NCI-H446 (cell line): ENCODE data around the gene EFNA2.
"Not testable (repeated sequence)": the region's sequence is repeated elsewhere in the genome, so short reads cannot be mapped to it uniquely, and the experiment has no call there.

ENCODE experiments used
- DNase-seq, 2 experiments: peaks; one replicate each; lab custom pipeline; 2025; lab: John Stamatoyannopoulos, UW

Gene EFNA2

DNA sequence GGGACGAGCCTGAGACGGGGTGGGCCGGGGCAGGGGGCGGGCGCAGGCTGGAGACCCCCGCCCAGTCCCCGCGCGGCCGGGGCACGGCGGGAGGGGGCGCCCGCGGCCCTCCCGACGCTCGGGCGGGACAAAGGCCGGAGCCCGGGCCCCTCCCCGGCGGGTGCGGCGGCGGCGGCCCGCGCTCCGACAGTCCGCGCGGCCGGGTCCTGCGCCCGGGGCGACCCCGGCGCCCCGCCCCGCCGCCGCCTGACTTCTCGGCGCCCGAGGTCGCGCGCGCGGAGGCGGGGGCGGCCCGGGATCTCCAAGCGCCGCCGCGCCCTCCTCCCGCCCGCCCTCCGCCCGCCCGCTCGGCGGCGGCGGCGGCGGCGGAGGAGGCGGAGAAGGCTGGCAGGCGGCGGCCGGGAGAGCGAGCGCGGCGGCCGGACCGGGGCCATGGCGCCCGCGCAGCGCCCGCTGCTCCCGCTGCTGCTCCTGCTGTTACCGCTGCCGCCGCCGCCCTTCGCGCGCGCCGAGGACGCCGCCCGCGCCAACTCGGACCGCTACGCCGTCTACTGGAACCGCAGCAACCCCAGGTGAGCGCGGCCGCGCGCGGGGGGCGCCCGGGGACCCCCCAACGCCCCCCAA lies at the start of gene EFNA2:
Gene EFNA2, plus strand, starts transcription at position 137 of the 624 bp plus-strand sequence. Its CDS starts 296 bp downstream, at position 433.
- DNase-seq = no peak

DNA sequence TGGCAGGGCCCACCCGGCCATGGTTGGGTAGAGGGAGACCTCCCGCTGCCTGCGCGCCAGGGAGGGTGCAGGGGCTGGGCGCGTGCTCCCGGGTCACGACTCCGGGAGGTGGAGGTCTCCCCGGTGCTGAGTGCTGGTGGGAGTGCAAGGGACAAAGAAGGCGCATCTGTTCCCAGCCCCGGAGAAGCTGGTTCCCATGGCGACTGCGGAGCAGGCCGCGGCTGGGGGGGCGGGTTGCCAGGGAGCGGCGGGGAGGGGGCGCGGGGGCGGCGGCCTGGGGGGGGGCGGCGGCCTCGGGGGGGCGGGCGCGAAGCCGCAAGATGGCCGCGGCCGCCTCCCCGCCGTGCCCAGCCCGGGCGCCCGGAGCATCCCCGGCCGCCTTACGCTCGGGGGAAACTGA lies 49.1 kb upstream of the EFNA2 start:
- peak in 1 of 2 experiments; percentile 42 for DNase-seq

DNA sequence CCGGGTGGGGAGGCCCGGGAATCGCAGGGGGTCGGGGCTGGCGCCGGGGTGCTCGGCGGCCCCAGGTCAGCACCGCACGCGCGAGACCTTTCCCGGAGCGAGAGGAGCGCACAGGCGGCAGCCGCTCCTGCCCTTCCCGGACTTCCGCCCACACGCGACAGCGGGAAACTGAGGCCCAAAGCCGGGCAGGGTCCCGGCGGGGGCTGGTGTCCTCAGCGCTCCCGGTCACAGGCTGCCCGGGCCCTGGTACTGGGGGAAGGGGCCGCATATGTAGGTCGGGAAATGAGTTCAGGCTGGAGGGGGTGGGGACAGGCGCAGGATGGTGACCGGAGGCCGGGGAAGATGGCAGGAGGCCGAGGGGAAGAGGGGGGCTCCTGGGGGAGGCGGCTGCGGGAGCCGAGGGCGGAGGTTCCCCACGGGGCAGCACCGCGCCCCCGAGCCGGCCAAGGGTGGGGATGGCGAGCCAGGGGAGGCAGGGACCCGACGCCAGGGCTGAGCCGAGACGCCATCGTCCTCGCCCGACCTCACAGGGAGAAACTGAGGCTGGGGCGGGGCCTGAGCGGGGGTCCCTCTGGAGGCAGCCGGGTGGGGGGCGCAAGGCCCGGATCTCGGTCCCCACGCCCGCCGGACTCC lies 48.5 kb upstream of the EFNA2 start:
- DNase-seq = no peak

DNA sequence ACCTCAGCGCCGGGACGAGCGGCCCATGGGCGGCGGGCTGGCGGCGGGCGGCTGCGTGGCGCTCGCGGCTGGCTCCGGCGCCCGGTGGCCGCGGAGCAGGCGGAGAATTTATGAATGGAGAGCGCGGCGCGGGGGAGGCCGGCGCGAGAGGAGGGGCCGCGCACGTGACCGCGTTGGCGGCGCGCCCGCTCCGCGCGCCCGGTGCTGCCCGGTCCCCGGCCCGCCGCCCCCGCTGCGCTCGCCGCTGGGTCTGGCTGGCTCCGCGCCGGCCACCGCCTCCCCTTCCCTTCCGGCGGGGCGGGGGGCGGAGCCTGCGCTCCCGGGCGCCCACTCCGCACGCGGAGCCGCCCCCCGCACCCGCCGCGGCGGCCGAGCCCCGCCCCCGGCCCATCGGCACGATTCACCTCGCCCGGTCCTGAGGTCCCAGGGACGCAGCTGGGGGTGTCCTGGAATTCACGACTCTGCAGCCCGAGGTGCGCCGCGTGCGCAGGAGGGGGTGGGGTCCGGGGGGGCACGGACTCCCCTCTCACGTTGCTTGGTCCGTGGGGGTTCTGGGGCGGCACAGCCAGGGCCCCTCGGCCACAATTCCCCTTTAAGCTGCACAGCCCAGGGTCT lies 47.8 kb upstream of the EFNA2 start, which contains the start of gene CBARP:
Gene CBARP, minus strand, starts transcription at position 252 of the 615 bp plus-strand sequence. CDS start 1,905 bp downstream, outside the sequence.
- peak in 1 of 2 experiments; percentile 73 for DNase-seq

DNA sequence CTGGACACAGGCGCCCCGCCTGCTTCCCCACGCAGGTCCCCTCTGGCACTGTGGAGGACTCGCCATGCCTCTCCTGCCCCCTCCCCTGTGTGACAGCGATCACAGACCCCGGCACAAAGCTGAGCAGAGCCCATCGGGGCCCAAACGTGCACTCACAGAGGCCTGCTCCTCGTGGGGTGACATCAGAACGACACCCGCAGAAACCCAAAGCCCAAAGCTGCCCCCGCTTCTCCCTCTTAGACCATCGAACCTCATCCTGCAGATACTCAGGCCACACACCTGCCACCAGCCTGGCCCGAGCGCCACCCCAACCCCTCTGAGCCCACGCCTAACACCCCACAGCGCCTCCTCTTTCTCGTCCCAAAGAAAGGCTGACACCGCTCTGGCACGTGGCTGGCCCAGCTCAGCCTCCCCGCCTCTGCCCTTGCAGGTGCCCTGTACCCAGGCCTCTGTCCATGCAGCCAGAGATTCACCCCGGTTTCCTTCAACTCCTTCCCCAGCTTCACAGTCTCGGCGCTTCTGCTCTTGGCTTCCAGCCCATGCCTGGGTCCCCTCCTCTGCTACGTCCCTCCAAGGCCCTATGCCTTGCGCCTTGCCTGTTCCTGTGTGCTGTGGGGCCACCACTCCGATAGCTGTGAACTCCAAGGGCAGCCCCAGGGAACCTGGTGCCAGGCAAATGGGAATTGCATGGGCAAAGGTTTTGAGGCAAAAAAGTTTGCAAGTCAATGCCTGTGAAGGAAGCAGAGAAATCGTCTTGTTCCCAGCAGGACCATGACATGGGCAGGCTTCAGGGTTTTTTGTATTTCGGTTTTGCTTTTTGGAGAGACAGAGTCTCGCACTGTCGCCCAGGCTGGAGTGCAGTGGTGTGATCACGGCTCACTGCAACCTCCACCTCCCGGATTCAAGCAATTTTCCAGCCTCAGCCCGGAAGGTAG lies 47.0 kb upstream of the EFNA2 start:
- DNase-seq = no peak

DNA sequence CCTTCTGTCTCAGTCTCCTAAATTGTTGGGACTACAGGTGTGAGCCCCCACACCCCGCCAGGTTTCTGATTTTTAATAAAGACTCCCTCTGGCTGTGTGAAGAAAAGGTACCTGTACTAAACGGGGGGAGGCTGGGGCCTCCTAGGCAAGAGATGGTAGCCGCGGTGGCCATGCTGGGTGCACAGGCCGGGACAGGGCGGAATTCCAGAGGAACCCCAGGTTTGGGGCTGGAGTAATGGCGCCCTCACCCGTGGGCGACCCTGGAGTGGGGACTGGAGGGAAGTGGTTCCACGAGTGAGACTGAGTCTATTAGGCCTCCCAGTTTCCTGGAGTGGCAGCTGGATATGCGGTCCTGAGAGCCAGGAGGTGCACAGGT lies 46.3 kb upstream of the EFNA2 start:
- DNase-seq = no peak

DNA sequence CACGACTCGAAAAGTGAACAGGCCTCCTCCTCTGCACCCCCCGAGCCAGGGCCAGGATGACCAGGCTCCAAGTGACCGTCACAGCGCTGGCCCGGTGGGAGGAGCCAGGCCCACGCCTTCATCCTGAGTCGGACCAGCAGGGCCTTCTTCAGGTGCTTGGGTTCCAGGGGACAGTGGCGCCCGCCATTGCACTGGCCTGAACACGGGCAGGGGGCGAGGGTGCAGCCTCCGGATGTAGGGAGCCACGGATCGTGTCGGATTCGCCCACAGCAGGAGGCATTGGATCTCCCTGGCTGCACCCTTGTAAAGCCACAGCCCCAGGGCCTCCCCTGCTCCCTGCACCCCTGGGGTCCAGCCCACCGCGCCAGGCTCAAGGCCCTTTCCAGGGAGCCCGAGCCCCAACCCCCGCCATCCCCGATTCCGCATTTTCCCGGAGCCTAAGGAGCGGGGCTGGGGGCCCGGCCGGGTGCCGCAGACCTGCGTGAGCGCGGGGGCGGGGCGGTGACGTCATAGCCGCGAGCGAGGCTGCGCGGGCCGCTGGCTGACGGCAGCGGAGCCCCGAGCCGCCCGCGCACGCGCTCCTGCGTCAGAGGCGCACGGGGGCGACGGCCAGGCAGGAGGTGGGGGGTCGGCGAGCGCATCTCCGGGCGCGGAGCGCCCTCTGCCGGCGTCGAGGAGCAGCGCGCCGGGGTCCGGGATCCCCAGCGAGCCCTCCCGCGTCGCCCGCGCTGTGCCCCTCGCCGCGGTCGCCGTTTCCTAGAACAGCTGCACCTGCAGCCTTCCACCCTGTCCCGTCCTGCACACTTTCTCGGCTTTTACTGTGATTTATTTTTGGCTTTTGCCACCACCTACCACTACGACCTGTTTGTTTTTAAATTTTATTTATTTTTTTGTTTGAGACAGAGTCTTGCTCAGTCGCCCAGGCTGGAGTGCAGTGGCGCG lies 45.6 kb upstream of the EFNA2 start:
- peak; percentile 71 to 97 for DNase-seq

DNA sequence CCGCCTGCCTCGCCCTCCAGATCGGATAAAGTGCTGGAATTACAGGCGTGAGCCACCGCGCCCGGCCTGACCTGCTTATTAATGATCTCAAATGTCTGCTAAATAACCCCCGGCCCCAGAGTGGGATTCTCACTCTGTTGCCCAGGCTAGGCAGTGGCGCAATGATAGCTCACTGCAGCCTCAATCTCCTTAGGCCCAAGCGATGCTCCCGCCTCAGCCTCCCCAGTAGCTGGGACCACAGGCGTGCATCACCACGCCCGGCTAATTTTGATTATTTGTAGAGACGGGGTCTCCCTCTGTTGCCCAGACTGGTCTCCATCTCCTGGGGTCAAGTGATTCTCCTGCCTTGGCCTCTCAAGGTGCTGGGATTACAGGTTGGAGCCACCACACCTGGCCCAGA lies 44.7 kb upstream of the EFNA2 start:
- DNase-seq = no peak

DNA sequence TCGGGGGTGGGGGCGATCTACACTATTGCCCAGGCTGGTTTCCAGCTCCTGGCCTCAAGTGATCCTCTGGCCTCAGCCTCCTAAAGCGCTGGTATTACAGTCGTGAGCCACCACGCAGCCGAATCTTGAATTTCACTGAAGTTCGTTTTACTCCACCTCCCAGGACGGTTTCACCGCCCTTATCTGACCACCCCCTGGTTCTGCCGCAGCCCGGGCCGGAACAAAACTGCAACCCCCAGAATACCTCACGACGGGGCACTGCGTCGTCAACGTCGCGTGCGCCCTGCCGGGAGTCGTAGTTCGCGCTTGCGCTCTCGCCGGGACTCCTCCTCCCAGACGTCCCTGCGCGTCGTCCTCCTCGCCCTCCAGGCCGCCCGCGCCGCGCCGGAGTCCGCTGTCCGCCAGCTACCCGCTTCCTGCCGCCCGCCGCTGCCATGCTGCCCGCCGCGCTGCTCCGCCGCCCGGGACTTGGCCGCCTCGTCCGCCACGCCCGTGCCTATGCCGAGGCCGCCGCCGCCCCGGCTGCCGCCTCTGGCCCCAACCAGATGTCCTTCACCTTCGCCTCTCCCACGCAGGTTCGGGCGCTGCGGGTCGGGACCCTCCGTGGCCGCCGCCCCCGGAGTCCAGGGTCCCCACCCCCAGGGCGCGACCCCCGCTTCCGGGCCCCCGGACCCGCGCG lies 44.1 kb upstream of the EFNA2 start, which contains the start of gene ATP5F1D:
Gene ATP5F1D, plus strand, starts transcription at position 335 of the 679 bp plus-strand sequence. Its CDS starts 100 bp downstream, at position 435.
- peak; percentile 82 to 97 for DNase-seq

DNA sequence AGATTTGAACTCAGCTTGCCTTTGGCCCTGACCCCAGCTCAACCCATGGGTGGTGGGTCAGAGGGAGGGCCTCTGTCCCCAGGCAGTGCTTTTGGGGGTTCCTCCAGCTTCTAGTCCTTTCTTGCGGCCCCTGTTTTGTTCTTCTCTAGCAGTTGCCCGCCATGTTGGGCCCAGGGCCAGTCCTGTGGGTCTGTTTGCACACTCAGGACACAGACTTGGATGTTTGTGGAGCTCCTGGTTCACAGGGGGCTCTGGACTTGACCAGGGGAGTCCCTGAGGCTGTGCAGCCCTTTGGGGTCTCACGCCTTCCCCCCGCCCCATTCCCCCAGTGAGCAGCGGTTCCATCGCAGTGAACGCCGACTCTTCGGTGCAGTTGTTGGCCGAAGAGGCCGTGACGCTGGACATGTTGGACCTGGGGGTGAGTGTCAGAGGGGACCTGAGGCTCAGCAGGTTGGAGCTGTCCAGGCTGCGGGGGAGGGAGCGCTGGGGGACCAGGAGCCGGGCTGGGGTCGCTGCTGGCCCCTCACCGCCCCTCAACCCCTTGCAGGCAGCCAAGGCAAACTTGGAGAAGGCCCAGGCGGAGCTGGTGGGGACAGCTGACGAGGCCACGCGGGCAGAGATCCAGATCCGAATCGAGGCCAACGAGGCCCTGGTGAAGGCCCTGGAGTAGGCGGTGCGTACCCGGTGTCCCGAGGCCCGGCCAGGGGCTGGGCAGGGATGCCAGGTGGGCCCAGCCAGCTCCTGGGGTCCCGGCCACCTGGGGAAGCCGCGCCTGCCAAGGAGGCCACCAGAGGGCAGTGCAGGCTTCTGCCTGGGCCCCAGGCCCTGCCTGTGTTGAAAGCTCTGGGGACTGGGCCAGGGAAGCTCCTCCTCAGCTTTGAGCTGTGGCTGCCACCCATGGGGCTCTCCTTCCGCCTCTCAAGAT lies 41.6 kb upstream of the EFNA2 start:
- peak; percentile 62 to 90 for DNase-seq

DNA sequence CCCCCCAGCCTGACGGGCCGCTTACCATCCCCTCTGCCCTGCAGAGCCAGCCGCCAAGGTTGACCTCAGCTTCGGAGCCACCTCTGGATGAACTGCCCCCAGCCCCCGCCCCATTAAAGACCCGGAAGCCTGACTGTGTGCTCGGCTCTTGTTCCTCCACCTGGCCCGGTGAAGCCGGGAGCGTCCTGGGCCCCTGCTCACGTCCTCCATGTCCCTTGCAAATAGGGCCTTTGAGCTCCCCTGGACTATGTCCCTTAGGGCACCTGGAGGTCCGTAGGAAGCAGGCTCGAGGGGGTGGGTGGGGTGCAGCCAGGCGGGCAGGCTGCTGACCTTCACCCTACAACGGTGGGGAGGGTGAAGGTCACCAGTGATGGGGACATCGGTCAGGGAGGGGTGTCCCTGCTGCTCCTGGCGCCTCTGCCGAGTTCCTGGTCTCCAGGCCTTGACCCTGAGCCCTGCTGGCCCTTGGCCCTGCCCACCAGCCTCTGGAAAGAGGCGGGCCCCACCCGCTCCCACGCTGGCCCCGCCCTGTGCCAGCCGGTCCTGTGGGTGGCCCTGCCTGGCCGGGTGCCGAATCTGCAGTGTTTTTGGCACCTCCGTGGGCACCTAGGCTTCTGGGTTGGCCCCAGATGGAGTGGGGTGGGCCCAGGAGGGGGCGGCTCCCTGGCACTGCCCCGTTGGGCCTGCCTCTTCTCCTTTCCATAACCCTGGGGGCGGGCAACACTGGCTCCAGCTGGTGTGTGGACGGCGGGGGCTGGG lies 40.8 kb upstream of the EFNA2 start:
- peak in 1 of 2 experiments; percentile 88 for DNase-seq

DNA sequence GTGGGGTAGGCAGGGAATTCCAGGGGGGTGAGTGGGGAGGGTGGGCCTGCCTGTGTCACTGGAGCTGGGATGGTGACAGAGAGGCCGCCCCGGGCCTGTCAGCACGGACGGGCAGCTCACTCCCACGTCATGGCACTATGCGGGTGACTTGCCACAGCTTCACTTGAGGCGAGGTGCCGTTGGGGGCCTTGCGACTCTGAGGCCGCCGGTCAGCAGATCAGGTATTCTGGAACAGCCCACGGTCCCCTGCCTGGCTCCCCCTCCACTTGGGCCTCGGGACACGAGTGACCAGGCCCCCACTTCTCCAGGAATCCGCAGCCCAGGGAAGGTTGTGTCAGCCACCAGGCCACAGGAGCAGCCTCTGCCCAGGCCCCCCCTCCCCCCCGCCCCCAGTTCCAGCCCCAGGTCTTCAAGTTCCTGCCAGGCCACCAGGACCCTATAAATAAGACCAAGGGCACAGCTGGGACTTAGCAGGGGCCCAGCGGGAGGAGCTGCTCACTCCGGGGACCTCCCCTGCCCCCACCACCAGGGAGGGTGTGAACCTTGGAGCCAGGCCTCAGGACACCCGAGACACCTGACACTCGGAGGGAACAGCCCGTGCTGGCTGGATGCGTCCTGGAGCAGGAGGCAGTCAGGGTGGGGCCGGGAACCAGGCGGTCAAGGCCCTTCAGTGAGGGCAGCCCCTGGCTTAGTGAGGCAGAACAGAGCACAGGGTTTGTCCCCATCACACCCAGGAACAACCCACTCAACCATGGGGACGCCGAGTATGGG lies 40.0 kb upstream of the EFNA2 start:
- no peak for DNase-seq

DNA sequence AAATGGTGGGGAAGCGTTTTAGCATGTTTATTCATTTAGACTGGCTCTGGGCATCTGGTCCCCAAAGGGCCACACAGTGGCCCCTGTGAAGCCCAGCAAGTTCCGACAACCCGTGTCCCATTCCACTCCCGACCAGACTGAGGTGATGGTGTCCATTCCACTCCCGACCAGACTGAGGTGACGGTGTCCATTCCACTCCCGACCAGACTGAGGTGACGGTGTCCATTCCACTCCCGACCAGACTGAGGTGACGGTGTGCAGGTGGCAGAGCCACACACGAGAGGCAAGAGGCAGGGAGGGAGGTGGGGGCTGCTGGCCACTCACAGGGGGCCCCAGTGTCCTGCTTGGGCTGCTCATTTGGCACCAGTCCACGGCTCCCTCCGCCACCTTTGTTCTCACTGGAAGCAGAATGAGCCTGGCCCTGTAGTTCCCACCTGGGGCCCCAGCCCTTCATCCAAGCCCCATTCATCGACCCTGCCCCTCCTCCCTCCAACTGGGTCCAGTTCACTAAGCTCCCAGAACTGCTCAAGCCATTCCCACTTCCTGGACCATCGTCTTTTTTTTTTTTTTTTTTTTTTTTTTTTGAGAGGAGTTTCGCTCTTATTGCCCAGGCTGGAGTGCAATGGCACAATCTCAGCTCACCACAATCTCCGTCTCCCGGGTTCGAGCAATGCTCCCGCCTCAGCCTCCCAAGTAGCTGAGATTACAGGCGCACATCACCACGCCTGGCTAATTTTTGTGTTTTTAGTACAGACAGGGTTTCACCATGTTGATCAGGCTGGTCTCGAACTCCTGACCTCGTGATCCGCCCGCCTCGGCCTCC lies 39.2 kb upstream of the EFNA2 start:
- not testable (repeated sequence) for DNase-seq

DNA sequence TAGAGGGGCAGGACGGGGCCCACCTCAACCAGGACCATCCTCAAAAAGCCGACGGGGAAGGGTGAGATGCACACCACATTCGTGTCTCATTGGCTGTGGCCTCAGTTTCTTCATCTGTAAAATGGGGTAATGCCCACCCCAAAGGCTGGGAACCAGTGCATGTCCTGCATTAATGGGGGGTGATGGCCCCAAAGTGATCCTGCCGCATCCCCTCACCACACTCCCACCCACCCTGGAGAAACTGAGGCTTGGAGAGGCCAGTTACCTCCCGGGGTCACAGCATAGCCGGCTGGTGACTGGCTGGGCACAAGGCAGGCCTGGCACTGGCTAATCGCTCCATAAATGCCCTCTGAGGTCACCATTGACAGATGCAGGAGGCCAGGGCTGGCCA lies 37.9 kb upstream of the EFNA2 start:
- no peak for DNase-seq

DNA sequence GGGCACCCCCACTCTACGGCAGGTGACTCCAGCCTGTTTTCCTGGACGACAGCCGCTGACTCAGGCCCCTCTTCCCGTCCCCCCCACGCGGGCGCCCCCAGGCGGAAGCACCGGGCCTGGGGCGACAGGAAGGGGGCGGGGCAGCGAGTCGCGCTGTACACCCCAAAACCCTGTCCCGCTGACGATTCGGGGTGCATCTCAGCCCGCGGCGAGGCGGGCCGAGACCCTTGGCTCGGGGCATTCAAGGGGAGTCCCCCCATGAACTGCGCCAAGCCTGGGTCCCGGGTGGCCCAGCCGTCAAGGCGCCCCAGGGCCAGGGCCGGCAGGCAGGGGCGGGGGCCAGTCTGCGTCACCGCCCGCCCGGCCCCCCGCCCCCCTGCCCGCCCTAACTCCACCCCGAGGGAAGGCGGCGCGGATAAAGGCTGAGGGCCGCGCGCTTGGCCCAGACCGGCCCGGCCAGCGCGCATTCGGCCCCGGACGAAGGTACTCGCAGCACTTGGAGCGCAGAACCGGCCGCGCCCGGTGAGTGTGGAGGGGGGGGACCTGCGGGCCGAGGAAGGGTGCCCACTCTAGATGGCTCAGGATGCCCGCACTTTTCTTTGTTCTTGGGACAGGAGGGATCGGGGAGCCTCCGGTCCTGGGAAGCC lies 37.4 kb upstream of the EFNA2 start, which contains the start of gene MIDN:
Gene MIDN, plus strand, starts transcription at position 445 of the 647 bp plus-strand sequence. CDS start 1,714 bp downstream, outside the sequence.
- no peak for DNase-seq

DNA sequence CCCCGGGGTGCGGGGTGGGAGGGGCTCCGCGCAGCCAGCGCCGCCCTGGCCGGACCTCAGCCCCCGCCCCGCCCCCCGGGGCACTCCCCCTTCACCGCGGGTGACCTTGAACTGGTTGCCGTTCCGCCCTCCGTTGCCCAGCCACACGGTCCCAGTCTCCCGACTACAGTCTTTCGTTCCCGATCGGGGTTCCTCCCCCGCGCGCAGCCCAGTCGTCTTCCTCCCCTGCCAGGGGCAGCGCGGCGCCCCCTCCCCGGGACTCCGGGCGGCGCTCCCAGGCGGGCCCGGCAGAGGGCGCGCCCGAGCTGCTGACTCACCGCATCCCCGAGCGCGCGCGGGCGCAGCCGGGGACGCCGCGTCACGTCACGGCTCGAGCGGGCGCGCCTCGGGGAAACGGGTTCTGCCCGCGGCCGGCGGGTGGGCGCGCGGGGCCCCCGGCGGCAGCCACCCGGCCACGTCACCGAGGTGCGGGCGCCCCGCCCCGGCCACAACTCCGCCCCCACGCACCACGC lies 36.8 kb upstream of the EFNA2 start:
- peak; percentile 57 to 93 for DNase-seq
